ENCODE results near the gene GHRHR. TPM values are rescaled to one million over a fixed set of nuclear protein-coding genes. Genes with fewer than 3 reads are reported as not detected.
A peak's percentile ranks its signal among the peaks of the same experiment; 100 is the strongest.

The GHRHR gene
- total RNA-seq, 1 experiment from 2014 or later = not detected

- in situ Hi-C loops (cut with HindIII; ENCODE audit: low pct_unique_long_range_greater_than_20kb, low sequenced_read_pairs) = no loop called here
- DNase-seq (ENCODE audit: low read depth) = no peak
Measured at GRCh38 chr7:30976381-30976780, 12.6 kb downstream of the GHRHR start.

GRCh38 chr7:30977222-30977621, 13.5 kb downstream of the GHRHR start:
- in situ Hi-C loops (cut with HindIII; ENCODE audit: low pct_unique_long_range_greater_than_20kb, low sequenced_read_pairs) = no loop called here
- DNase-seq (ENCODE audit: low read depth) = no peak

- peak; percentile 8 for DNase-seq (ENCODE audit: low read depth)
Measured at GRCh38 chr7:30977896-30978564, 14.3 kb downstream of the GHRHR start.

GRCh38 chr7:30979027-30979426, 15.3 kb downstream of the GHRHR start:
- DNase-seq (ENCODE audit: low read depth) = no peak
- in situ Hi-C loops (cut with HindIII; ENCODE audit: low pct_unique_long_range_greater_than_20kb, low sequenced_read_pairs) = no loop called here

More at GRCh38 chr7:30977896-30978564, 14.3 kb downstream of the GHRHR start:
- in situ Hi-C loops (cut with HindIII; ENCODE audit: low pct_unique_long_range_greater_than_20kb, low sequenced_read_pairs) = no loop called here

GRCh38 chr7:30980194-30980593, 16.4 kb downstream of the GHRHR start:
- no peak for DNase-seq (ENCODE audit: low read depth)
- in situ Hi-C loops (cut with HindIII; ENCODE audit: low pct_unique_long_range_greater_than_20kb, low sequenced_read_pairs) = no loop called here

- DNase-seq (ENCODE audit: low read depth) = no peak
- in situ Hi-C loops (cut with HindIII; ENCODE audit: low pct_unique_long_range_greater_than_20kb, low sequenced_read_pairs) = no loop called here
Measured at GRCh38 chr7:30980751-30981150, 17.0 kb downstream of the GHRHR start.

- in situ Hi-C loops (cut with HindIII; ENCODE audit: low pct_unique_long_range_greater_than_20kb, low sequenced_read_pairs) = no loop called here
- peak; percentile 59 for DNase-seq (ENCODE audit: low read depth)
Measured at GRCh38 chr7:30983042-30983913, 19.5 kb downstream of the GHRHR start.

GRCh38 chr7:30983914-30984247, 20.1 kb downstream of the GHRHR start:
- in situ Hi-C loops (cut with HindIII; ENCODE audit: low pct_unique_long_range_greater_than_20kb, low sequenced_read_pairs) = no loop called here
- no peak for DNase-seq (ENCODE audit: low read depth)

GRCh38 chr7:30984359-30985107, 20.8 kb downstream of the GHRHR start:
- in situ Hi-C loops (cut with HindIII; ENCODE audit: low pct_unique_long_range_greater_than_20kb, low sequenced_read_pairs) = no loop called here
- peak; percentile 58 for DNase-seq (ENCODE audit: low read depth)

GRCh38 chr7:30985756-30986155, 22.0 kb downstream of the GHRHR start:
- in situ Hi-C loops (cut with HindIII; ENCODE audit: low pct_unique_long_range_greater_than_20kb, low sequenced_read_pairs) = no loop called here
- no peak for DNase-seq (ENCODE audit: low read depth)

- in situ Hi-C loops (cut with HindIII; ENCODE audit: low pct_unique_long_range_greater_than_20kb, low sequenced_read_pairs) = no loop called here
Measured at GRCh38 chr7:30986331-30986730, 22.6 kb downstream of the GHRHR start.

GRCh38 chr7:30986738-30987137, 23.0 kb downstream of the GHRHR start:
- DNase-seq (ENCODE audit: low read depth) = no peak
- in situ Hi-C loops (cut with HindIII; ENCODE audit: low pct_unique_long_range_greater_than_20kb, low sequenced_read_pairs) = no loop called here

More at GRCh38 chr7:30986331-30986730, 22.6 kb downstream of the GHRHR start:
- DNase-seq (ENCODE audit: low read depth) = no peak

- no peak for DNase-seq (ENCODE audit: low read depth)
- in situ Hi-C loops (cut with HindIII; ENCODE audit: low pct_unique_long_range_greater_than_20kb, low sequenced_read_pairs) = no loop called here
Measured at GRCh38 chr7:30987178-30987577, 23.4 kb downstream of the GHRHR start.

- in situ Hi-C loops (cut with HindIII; ENCODE audit: low pct_unique_long_range_greater_than_20kb, low sequenced_read_pairs) = no loop called here
- no peak for DNase-seq (ENCODE audit: low read depth)
Measured at GRCh38 chr7:30987936-30988335, 24.2 kb downstream of the GHRHR start.

GRCh38 chr7:30988351-30989005, 24.7 kb downstream of the GHRHR start:
- in situ Hi-C loops (cut with HindIII; ENCODE audit: low pct_unique_long_range_greater_than_20kb, low sequenced_read_pairs) = no loop called here

GRCh38 chr7:30989008-30989823, 25.5 kb downstream of the GHRHR start:
- no peak for DNase-seq (ENCODE audit: low read depth)
- in situ Hi-C loops (cut with HindIII; ENCODE audit: low pct_unique_long_range_greater_than_20kb, low sequenced_read_pairs) = no loop called here

More at GRCh38 chr7:30988351-30989005, 24.7 kb downstream of the GHRHR start:
- DNase-seq (ENCODE audit: low read depth) = no peak

- no peak for DNase-seq (ENCODE audit: low read depth)
- in situ Hi-C loops (cut with HindIII; ENCODE audit: low pct_unique_long_range_greater_than_20kb, low sequenced_read_pairs) = no loop called here
Measured at GRCh38 chr7:30989824-30990672, 26.3 kb downstream of the GHRHR start.

Measured in Caki2 (cell line).